Measurements from ENCODE around the gene SPPL3. TPM values are rescaled to one million over a fixed set of nuclear protein-coding genes. Genes with fewer than 3 reads are reported as not detected.

Gene SPPL3
- polyA plus RNA-seq, 1 of the 3 experiments (the other 2 are of a cell fraction) = 18.8 TPM

GRCh38 chr12:120834489-120835303, 69.5 kb downstream of the SPPL3 start:
- no peaks in the 10 kb centered on the region for H3K27me3 ChIP-seq (ENCODE audit: insufficient read depth)
- no peak overlapping the region for H2AFZ ChIP-seq (ENCODE audit: low read depth)
- ChIA-PET POLR2A (no interaction called here), CTCF (no interaction called here)
- peaks cover 5% of the 10 kb centered on the region for H3F3A ChIP-seq (replicated peaks; ENCODE audit: insufficient read depth)
- no peak for DNase-seq
- H4K20me1 ChIP-seq (ENCODE audit: insufficient read depth) = peaks cover 57% of the 10 kb centered on the region
- H3K9me2 ChIP-seq = no peaks in the 10 kb centered on the region
- H3K36me3 ChIP-seq (replicated peaks in 1 of 2; ENCODE audit: control insufficient read depth in 1 of 2, insufficient read depth in 2 of 2, low read length in 1 of 2) = no peaks in the 10 kb centered on the region
- H3K79me2 ChIP-seq (ENCODE audit: insufficient read depth) = peaks cover 25% of the 10 kb centered on the region; the same call in 1 of the 2 replicates
- H3K4me2 ChIP-seq = no peak overlapping the region
- no peak for TF ChIP-seq GABPA (IDR thresholded peaks at IDR 0.05; ENCODE audit: low read depth)
- no peak for TF ChIP-seq EZH2phosphoT487 (IDR thresholded peaks at IDR 0.05; ENCODE audit: borderline replicate concordance, low read depth)
- no peak overlapping the region for H3K9ac ChIP-seq
- peaks cover 0 to 9% of the 10 kb centered on the region in 2 experiments; a peak in 3 of 4 replicates for H3K4me1 ChIP-seq (ENCODE audit: control insufficient read depth in 1 of 2, insufficient read depth in 2 of 2, low read depth in 1 of 2, low read length in 1 of 2)
- WGBS (ENCODE audit: low lambda C conversion rate) = 97% methylated on average over 4 of the region's 4 CpGs
- H3K27ac ChIP-seq (ENCODE audit: low read depth in 2 of 2, low read length in 1 of 2) = no peak overlapping the region
- no peak overlapping the region for H3K4me3 ChIP-seq (ENCODE audit: low read depth in 2 of 2, low read length in 1 of 2)
- no peaks in the 10 kb centered on the region for H3K9me3 ChIP-seq

GRCh38 chr12:120833849-120834248, 70.3 kb downstream of the SPPL3 start:
- no peaks in the 10 kb centered on the region for H3K36me3 ChIP-seq (replicated peaks in 1 of 2; ENCODE audit: control insufficient read depth in 1 of 2, insufficient read depth in 2 of 2, low read length in 1 of 2)
- H3K27me3 ChIP-seq (ENCODE audit: insufficient read depth) = no peaks in the 10 kb centered on the region
- POLR2A ChIA-PET = no interaction called here
- no peak overlapping the region for H2AFZ ChIP-seq (ENCODE audit: low read depth)
- H3K4me3 ChIP-seq (ENCODE audit: low read depth in 2 of 2, low read length in 1 of 2) = no peak overlapping the region
- H3K9me2 ChIP-seq = no peaks in the 10 kb centered on the region
- H3K4me1 ChIP-seq (ENCODE audit: control insufficient read depth in 1 of 2, insufficient read depth in 2 of 2, low read depth in 1 of 2, low read length in 1 of 2) = peaks cover 0 to 9% of the 10 kb centered on the region in 2 experiments; a peak in 3 of 4 replicates
- peaks cover 30% of the 10 kb centered on the region; the same call in 1 of the 2 replicates for H3K79me2 ChIP-seq (ENCODE audit: insufficient read depth)
- 92% methylated on average over 4 of the region's 4 CpGs for WGBS (ENCODE audit: low lambda C conversion rate)
- no peak overlapping the region for H3K4me2 ChIP-seq
- H4K20me1 ChIP-seq (ENCODE audit: insufficient read depth) = peaks cover 62% of the 10 kb centered on the region
- TF ChIP-seq TCF12 (IDR thresholded peaks at IDR 0.05) = 0 out of 2 replicates have a peak, but pooled peaks have one; percentile 4
- no peak for TF ChIP-seq RAD21 (IDR thresholded peaks at IDR 0.05; ENCODE audit: low read length)
- TF ChIP-seq JUND (IDR thresholded peaks at IDR 0.05) = no peak
- TF ChIP-seq, protein P1, sequence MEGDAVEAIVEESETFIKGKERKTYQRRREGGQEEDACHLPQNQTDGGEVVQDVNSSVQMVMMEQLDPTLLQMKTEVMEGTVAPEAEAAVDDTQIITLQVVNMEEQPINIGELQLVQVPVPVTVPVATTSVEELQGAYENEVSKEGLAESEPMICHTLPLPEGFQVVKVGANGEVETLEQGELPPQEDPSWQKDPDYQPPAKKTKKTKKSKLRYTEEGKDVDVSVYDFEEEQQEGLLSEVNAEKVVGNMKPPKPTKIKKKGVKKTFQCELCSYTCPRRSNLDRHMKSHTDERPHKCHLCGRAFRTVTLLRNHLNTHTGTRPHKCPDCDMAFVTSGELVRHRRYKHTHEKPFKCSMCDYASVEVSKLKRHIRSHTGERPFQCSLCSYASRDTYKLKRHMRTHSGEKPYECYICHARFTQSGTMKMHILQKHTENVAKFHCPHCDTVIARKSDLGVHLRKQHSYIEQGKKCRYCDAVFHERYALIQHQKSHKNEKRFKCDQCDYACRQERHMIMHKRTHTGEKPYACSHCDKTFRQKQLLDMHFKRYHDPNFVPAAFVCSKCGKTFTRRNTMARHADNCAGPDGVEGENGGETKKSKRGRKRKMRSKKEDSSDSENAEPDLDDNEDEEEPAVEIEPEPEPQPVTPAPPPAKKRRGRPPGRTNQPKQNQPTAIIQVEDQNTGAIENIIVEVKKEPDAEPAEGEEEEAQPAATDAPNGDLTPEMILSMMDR (IDR thresholded peaks at IDR 0.05) = no peak
- no peak overlapping the region for H3K9ac ChIP-seq
- H3F3A ChIP-seq (replicated peaks; ENCODE audit: insufficient read depth) = peaks cover 5% of the 10 kb centered on the region
- no peak overlapping the region for H3K27ac ChIP-seq (ENCODE audit: low read depth in 2 of 2, low read length in 1 of 2)
- no peaks in the 10 kb centered on the region for H3K9me3 ChIP-seq
- CTCF ChIA-PET = no interaction called here
- DNase-seq = no peak

GRCh38 chr12:120832737-120833136, 71.4 kb downstream of the SPPL3 start:
- DNase-seq = no peak
- H3K79me2 ChIP-seq (ENCODE audit: insufficient read depth) = peaks cover 30% of the 10 kb centered on the region

More at GRCh38 chr12:120832737-120833136, 71.4 kb downstream of the SPPL3 start:
- Histone ChIP-seq H3K4me1 (ENCODE audit: control insufficient read depth in 1 of 2, insufficient read depth in 2 of 2, low read depth in 1 of 2, low read length in 1 of 2) (peaks cover 0 to 9% of the 10 kb centered on the region in 2 experiments; a peak in 3 of 4 replicates), H3K4me2 (no peak overlapping the region), H3K9me3 (no peaks in the 10 kb centered on the region), H3K9me2 (no peaks in the 10 kb centered on the region), H3F3A (replicated peaks; ENCODE audit: insufficient read depth) (peaks cover 5% of the 10 kb centered on the region), H3K9ac (no peak overlapping the region), H3K27ac (ENCODE audit: low read depth in 2 of 2, low read length in 1 of 2) (no peak overlapping the region), H2AFZ (ENCODE audit: low read depth) (no peak overlapping the region), H4K20me1 (ENCODE audit: insufficient read depth) (peaks cover 65% of the 10 kb centered on the region), H3K36me3 (replicated peaks in 1 of 2; ENCODE audit: control insufficient read depth in 1 of 2, insufficient read depth in 2 of 2, low read length in 1 of 2) (no peaks in the 10 kb centered on the region), H3K27me3 (ENCODE audit: insufficient read depth) (no peaks in the 10 kb centered on the region), H3K4me3 (ENCODE audit: low read depth in 2 of 2, low read length in 1 of 2) (no peak overlapping the region)
- TF ChIP-seq MXI1 (IDR thresholded peaks at IDR 0.05; ENCODE audit: low read depth, low read length) (no peak), RCOR1 (IDR thresholded peaks at IDR 0.05; ENCODE audit: low read length) (no peak), FOSL2 (IDR thresholded peaks at IDR 0.05; ENCODE audit: borderline replicate concordance, low read depth) (no peak), TCF12 (IDR thresholded peaks at IDR 0.05) (no peak), NRF1 (IDR thresholded peaks at IDR 0.05; ENCODE audit: low read depth, low read length) (no peak), ELF1 (IDR thresholded peaks at IDR 0.05) (no peak), EP300 (IDR thresholded peaks at IDR 0.05; ENCODE audit: borderline replicate concordance in 1 of 2, low read depth in 1 of 2, low read length in 1 of 2) (no peak), NFIC (IDR thresholded peaks at IDR 0.05; ENCODE audit: borderline replicate concordance) (no peak)
- TF ChIP-seq, protein P2, sequence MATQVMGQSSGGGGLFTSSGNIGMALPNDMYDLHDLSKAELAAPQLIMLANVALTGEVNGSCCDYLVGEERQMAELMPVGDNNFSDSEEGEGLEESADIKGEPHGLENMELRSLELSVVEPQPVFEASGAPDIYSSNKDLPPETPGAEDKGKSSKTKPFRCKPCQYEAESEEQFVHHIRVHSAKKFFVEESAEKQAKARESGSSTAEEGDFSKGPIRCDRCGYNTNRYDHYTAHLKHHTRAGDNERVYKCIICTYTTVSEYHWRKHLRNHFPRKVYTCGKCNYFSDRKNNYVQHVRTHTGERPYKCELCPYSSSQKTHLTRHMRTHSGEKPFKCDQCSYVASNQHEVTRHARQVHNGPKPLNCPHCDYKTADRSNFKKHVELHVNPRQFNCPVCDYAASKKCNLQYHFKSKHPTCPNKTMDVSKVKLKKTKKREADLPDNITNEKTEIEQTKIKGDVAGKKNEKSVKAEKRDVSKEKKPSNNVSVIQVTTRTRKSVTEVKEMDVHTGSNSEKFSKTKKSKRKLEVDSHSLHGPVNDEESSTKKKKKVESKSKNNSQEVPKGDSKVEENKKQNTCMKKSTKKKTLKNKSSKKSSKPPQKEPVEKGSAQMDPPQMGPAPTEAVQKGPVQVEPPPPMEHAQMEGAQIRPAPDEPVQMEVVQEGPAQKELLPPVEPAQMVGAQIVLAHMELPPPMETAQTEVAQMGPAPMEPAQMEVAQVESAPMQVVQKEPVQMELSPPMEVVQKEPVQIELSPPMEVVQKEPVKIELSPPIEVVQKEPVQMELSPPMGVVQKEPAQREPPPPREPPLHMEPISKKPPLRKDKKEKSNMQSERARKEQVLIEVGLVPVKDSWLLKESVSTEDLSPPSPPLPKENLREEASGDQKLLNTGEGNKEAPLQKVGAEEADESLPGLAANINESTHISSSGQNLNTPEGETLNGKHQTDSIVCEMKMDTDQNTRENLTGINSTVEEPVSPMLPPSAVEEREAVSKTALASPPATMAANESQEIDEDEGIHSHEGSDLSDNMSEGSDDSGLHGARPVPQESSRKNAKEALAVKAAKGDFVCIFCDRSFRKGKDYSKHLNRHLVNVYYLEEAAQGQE (IDR thresholded peaks at IDR 0.05; ENCODE audit: low read depth, low read length) = no peak
- TF ChIP-seq, protein P3, sequence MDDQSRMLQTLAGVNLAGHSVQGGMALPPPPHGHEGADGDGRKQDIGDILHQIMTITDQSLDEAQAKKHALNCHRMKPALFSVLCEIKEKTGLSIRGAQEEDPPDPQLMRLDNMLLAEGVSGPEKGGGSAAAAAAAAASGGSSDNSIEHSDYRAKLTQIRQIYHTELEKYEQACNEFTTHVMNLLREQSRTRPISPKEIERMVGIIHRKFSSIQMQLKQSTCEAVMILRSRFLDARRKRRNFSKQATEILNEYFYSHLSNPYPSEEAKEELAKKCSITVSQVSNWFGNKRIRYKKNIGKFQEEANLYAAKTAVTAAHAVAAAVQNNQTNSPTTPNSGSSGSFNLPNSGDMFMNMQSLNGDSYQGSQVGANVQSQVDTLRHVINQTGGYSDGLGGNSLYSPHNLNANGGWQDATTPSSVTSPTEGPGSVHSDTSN (IDR thresholded peaks at IDR 0.05) = no peak
- CTCF ChIA-PET = interaction anchor here (0.6 to 0.7 kb wide), 2 partner anchors 69 to 552 kb away, joined by 3 to 4 read pairs; no protein-coding TSS in a partner anchor
- WGBS (ENCODE audit: low lambda C conversion rate) = 96% methylated on average over 2 of the region's 2 CpGs
- POLR2A ChIA-PET = no interaction called here
